ENCODE measurements around the gene KLHL26. TPM values are rescaled to one million over a fixed set of nuclear protein-coding genes. Genes with fewer than 3 reads are reported as not detected.

The KLHL26 gene
- total and polyA plus RNA-seq, 2 of the 13 experiments (the other 11 are each of a cell fraction or from before 2014, with no cell fraction given): 1.5 to 1.7 TPM

DNA sequence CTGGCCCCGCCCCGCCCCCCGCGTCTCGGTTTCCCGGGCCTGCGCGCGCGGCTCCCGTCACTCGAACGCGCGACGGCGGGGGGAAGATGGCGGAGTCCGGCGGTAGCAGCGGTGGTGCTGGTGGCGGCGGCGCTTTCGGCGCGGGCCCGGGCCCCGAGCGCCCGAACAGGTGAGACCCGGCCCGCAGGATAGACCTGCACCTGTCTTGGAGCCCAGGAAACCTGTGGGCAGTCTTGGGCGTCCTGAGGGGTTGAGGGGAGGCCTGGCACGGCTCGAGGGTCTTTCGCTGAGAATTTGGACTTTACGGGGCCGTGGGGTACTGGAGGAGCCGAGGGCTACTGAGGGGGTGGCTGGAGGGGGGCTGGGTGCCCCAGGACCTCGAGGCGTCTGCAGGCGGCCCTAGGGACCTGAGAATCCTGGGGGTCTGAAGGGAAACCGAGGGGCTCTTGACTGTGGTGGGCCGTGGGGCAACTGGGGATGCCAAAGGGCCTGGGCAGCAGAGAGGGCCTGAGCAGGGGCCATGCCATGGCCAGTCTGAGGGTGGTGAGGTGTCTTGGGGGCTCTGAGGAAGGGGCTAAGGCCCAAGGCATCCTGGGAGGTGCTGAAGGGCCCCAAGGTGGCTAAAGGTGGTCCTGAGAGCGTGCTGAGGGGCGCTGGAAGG, at the start of gene KLHL26 (continued):
- TF ChIP-seq REST (IDR thresholded peaks at IDR 0.05; ENCODE audit: borderline replicate concordance in 1 of 2, low read depth in 1 of 2, low read length in 2 of 2) (no peak), TARDBP (CRISPR knock-in tag; IDR thresholded peaks at IDR 0.05) (no peak), ZNF331 (CRISPR knock-in tag; IDR thresholded peaks at IDR 0.05) (0 out of 2 replicates have a peak, but pooled peaks have one; percentile 20), ZNF678 (CRISPR knock-in tag; IDR thresholded peaks at IDR 0.05) (no peak), FIP1L1 (IDR thresholded peaks at IDR 0.05; ENCODE audit: borderline replicate concordance, insufficient read depth, low read depth, low read length) (no peak), ZNF513 (CRISPR knock-in tag; conservative IDR thresholded peaks at IDR 0.05) (no peak), PRPF4 (IDR thresholded peaks at IDR 0.05; ENCODE audit: low read depth, low read length, poor library complexity, severe bottlenecking) (no peak), ZNF570 (CRISPR knock-in tag; IDR thresholded peaks at IDR 0.05; ENCODE audit: borderline replicate concordance) (no peak), HCFC1 (IDR thresholded peaks at IDR 0.05; ENCODE audit: low read depth, low read length) (no peak), ZNF589 (CRISPR knock-in tag; conservative IDR thresholded peaks at IDR 0.05) (no peak), CBX1 (IDR thresholded peaks at IDR 0.05; ENCODE audit: low read depth) (no peak), IKZF4 (CRISPR knock-in tag; IDR thresholded peaks at IDR 0.05; ENCODE audit: borderline replicate concordance, low read depth, not compliant biosample characterization) (no peak)
- TF ChIP-seq, protein P1, sequence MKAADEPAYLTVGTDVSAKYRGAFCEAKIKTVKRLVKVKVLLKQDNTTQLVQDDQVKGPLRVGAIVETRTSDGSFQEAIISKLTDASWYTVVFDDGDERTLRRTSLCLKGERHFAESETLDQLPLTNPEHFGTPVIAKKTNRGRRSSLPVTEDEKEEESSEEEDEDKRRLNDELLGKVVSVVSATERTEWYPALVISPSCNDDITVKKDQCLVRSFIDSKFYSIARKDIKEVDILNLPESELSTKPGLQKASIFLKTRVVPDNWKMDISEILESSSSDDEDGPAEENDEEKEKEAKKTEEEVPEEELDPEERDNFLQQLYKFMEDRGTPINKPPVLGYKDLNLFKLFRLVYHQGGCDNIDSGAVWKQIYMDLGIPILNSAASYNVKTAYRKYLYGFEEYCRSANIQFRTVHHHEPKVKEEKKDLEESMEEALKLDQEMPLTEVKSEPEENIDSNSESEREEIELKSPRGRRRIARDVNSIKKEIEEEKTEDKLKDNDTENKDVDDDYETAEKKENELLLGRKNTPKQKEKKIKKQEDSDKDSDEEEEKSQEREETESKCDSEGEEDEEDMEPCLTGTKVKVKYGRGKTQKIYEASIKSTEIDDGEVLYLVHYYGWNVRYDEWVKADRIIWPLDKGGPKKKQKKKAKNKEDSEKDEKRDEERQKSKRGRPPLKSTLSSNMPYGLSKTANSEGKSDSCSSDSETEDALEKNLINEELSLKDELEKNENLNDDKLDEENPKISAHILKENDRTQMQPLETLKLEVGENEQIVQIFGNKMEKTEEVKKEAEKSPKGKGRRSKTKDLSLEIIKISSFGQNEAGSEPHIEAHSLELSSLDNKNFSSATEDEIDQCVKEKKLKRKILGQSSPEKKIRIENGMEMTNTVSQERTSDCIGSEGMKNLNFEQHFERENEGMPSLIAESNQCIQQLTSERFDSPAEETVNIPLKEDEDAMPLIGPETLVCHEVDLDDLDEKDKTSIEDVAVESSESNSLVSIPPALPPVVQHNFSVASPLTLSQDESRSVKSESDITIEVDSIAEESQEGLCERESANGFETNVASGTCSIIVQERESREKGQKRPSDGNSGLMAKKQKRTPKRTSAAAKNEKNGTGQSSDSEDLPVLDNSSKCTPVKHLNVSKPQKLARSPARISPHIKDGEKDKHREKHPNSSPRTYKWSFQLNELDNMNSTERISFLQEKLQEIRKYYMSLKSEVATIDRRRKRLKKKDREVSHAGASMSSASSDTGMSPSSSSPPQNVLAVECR (CRISPR knock-in tag; IDR thresholded peaks at IDR 0.05; ENCODE audit: borderline replicate concordance): peak; percentile 11; the same call in 1 of the 2 replicates
- TF ChIP-seq, protein P2, sequence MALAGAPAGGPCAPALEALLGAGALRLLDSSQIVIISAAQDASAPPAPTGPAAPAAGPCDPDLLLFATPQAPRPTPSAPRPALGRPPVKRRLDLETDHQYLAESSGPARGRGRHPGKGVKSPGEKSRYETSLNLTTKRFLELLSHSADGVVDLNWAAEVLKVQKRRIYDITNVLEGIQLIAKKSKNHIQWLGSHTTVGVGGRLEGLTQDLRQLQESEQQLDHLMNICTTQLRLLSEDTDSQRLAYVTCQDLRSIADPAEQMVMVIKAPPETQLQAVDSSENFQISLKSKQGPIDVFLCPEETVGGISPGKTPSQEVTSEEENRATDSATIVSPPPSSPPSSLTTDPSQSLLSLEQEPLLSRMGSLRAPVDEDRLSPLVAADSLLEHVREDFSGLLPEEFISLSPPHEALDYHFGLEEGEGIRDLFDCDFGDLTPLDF (CRISPR knock-in tag; IDR thresholded peaks at IDR 0.05): no peak
- TF ChIP-seq, protein P3, sequence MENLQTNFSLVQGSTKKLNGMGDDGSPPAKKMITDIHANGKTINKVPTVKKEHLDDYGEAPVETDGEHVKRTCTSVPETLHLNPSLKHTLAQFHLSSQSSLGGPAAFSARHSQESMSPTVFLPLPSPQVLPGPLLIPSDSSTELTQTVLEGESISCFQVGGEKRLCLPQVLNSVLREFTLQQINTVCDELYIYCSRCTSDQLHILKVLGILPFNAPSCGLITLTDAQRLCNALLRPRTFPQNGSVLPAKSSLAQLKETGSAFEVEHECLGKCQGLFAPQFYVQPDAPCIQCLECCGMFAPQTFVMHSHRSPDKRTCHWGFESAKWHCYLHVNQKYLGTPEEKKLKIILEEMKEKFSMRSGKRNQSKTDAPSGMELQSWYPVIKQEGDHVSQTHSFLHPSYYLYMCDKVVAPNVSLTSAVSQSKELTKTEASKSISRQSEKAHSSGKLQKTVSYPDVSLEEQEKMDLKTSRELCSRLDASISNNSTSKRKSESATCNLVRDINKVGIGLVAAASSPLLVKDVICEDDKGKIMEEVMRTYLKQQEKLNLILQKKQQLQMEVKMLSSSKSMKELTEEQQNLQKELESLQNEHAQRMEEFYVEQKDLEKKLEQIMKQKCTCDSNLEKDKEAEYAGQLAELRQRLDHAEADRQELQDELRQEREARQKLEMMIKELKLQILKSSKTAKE (CRISPR knock-in tag; IDR thresholded peaks at IDR 0.05; ENCODE audit: borderline replicate concordance): no peak
